Stimulated activated CD8-positive, alpha-beta memory T cell treated with anti-CD3 and anti-CD28 coated beads, Interleukin-4, amount 100 ng/mL, for 24 hours (primary cell): ENCODE results near the gene CFLAR.
"Not testable (repeated sequence)": the region's sequence is repeated elsewhere in the genome, so short reads cannot be mapped to it uniquely, and the experiment has no call there.

Source experiments
- DNase-seq: peaks from one replicate; pipeline ENCODE4 v3.0.0-alpha.2; 2020; ENCODE audit warnings: low read depth

The CFLAR gene

GRCh38 chr2:201183365-201183727 is 67.4 kb downstream of the CFLAR start:
- no peak for DNase-seq

- not testable (repeated sequence) for DNase-seq
Measured at GRCh38 chr2:201183835-201184234, 67.9 kb downstream of the CFLAR start.

GRCh38 chr2:201184248-201184647 is 68.3 kb downstream of the CFLAR start:
- not testable (repeated sequence) for DNase-seq

GRCh38 chr2:201185863-201186262 is 69.9 kb downstream of the CFLAR start:
- DNase-seq: no peak

GRCh38 chr2:201186982-201187381 is 71.0 kb downstream of the CFLAR start:
- DNase-seq: no peak

- DNase-seq: no peak
Measured at GRCh38 chr2:201188449-201188848, 72.5 kb downstream of the CFLAR start.

GRCh38 chr2:201191132-201191875 is 75.3 kb downstream of the CFLAR start:
- no peak for DNase-seq

- DNase-seq: no peak
Measured at GRCh38 chr2:201194097-201194496, 78.1 kb downstream of the CFLAR start.

GRCh38 chr2:201195331-201195730 is 79.4 kb downstream of the CFLAR start:
- DNase-seq: no peak

GRCh38 chr2:201196003-201196402 is 80.0 kb downstream of the CFLAR start:
- no peak for DNase-seq

GRCh38 chr2:201196803-201197202 is 80.8 kb downstream of the CFLAR start:
- no peak for DNase-seq

- no peak for DNase-seq
Measured at GRCh38 chr2:201197781-201198180, 81.8 kb downstream of the CFLAR start.

- DNase-seq: no peak
Measured at GRCh38 chr2:201199847-201200246, 83.9 kb downstream of the CFLAR start.

- no peak for DNase-seq
Measured at GRCh38 chr2:201200345-201200744, 84.4 kb downstream of the CFLAR start.

GRCh38 chr2:201201371-201201770 is 85.4 kb downstream of the CFLAR start:
- no peak for DNase-seq

- no peak for DNase-seq
Measured at GRCh38 chr2:201203916-201204654, 88.1 kb downstream of the CFLAR start.

GRCh38 chr2:201204655-201205514 is 88.9 kb downstream of the CFLAR start:
- no peak for DNase-seq

GRCh38 chr2:201205515-201205849 is 89.5 kb downstream of the CFLAR start:
- no peak for DNase-seq

GRCh38 chr2:201208563-201209252 is 92.7 kb downstream of the CFLAR start:
- no peak for DNase-seq

GRCh38 chr2:201215963-201216362 is 100.0 kb downstream of the CFLAR start:
- no peak for DNase-seq

- DNase-seq: no peak
Measured at GRCh38 chr2:201216918-201217317, 101.0 kb downstream of the CFLAR start.

- DNase-seq: no peak
Measured at GRCh38 chr2:201218780-201219179, 102.8 kb downstream of the CFLAR start.
